ENCODE data around the gene MICALL2.

The MICALL2 gene

DNA sequence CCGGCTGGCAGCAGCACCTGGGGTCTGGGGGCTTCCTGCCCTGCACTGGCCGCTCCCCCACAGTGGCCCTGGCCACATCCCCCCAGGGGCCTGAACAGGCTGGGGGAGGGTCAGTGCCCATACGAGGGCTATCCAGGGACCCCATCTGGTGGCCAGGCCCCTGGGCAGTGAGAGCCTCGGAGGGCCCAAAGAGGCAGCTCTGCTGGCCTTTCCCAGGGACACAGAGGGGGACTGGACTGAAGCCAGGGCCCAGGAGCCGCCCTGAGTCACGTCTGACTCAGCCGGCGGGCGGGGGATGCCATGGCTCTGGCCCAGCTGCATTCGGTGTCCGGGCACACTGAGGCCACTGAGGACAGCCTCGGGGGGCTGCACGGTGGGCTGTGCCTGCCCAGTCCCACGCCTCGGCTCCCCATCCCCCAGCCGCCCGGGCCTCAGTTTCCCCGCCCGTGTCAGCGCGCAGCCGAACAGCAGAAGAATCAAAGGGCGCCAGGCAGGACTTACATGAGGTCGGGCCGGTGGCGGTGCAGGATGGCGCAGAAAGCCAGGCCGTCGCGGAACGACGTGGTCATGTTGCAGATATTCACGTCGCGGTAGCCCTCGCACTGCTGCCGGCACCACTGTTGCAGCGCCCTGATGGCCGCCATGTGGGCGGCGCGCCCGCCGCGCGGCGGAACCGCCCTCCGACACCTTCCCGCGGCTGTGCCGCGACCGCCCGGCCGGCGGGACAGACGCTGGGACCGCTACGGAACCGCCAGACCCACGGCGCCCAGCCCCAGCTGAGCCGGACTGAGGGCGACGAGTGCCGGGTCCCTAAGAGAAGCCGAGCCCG lies at the start of gene MICALL2:
Gene MICALL2, minus strand, starts transcription at position 788 of the 829 bp plus-strand sequence. Its CDS starts 144 bp downstream, at position 644.
- DNase-seq = peak; percentile 45

DNA sequence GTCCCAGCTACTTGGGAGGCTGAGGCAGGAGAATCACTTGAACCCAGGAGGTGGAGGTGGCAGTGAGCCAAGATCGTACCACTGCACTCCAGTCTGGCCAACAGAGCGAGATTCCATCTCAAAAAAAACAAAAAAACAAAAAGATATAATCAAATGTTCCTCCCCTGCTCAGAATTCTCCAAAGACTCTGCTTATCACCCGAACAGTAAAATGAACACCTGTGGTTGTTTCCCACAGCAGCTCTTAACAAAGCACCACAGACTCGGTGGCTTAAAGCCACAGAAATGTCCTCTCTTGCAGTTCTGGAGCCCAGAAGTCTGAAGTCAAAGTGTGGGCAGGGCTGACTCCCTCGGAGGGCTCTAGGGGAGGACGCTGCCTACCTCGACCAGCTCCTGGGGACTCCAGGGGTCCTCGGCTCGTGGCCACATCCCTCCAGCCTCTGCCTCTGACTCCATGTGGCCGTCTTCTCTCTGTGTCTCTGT lies 49.0 kb upstream of the MICALL2 start:
- no peak for DNase-seq

DNA sequence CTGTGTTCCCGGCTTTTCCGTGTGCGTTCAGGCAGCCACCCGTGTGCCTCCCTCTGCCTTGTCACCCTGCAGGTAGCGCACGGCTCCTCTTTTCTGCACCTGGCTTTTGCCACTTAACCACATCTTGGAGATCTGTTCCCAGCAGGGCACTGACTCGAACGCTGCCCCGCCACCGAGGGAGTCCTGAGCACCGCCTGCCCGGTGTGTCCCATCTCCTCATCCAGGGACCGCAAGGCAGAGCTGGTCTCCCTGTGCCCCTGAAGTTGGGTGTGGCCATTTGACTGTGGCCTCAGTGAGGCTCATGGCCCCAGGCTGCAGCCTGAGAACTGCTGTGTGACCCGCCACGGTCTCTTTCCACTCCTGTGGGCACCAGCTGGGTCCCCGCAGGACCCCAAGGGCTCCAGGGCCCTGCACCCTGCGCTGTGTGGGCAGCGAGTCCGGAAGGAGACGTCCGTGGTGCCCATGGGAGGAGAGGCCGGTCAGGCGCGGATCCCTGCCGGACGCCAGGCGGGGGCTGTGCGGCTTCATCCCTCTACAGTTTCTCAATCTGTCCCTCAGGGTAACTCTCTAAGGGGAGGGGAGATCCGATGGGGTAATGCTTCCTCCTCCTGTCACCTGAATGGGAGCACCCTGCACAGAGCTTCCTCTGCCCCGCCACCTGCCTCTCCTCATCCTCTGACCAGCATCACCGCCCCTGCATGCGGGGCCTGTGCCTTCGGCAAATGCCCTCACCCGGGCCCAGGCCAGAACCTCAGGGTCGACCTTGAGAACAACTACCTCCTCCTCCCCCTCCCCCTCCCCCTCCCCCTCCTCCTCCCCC lies 46.7 kb upstream of the MICALL2 start:
- no peak for DNase-seq

DNA sequence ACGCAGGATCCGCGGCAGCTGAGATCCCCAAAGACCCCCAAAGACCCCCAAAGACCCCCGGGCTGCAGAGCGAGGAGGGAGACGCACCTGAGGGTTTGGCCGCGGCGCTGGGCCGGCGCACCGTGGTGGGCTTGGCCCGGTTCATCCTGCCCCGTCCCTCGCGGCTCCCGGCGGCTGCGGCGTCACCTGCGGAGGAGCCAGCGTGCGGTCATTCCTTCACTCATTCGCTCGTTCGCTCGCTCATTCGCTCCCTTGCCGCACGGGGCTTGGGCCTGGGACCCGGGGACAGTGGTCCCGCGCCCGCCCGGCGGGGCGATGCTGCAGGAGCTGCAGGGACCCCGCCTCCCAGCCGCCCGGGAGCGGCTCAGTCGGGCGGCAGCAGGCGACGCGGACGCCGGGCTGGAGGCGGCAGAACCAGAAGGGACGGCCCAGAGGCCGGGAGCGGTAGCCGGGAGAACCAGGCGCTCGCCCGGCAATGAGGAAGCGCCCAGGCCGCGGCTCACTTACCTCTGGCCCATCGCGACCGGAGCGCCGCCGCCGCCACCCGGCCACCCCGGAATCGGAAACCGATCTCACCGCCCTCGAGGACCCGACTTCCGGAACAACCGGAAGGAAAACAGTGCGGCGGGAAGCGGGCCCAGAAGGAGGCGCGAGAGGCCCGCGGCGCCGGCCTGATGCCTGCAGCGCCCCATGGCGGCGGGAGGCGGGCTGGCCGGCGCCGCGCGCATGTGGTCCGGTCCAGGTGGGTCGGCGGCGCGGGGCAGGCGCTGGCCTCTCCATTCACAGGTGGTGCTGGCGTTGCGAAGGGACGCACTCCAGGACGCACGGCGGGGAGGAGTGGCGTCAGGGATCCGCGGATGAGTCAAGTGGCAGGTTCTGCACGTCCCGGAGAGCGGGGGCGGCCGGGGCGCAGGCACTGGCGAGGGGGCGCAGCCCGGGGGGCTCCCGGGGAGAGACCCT lies 44.8 kb upstream of the MICALL2 start, which contains the start of gene INTS1:
Gene INTS1, minus strand, starts transcription at position 574 of the 960 bp plus-strand sequence. Its CDS starts 429 bp downstream, at position 145.
- DNase-seq = peak; percentile 92

DNA sequence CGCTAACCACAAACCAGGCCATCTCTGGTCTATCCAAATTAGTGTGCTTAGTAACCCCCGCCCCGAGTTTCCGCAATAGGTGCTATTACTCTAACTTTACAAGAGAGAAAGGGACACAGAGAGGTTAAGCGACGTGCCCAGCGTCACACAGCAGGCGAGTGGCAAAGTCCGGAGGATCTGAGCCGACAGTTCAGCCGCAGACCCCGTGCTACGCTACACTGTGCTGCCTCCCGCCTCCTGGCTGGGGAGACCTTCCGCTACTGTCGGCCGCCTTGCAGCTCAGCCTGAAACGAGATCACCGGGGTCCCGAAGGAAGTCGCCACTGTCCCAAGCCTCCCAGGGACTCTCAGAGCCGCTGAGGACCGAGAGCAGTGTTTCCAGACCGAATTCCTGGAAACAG lies 44.1 kb upstream of the MICALL2 start:
- DNase-seq = no peak

DNA sequence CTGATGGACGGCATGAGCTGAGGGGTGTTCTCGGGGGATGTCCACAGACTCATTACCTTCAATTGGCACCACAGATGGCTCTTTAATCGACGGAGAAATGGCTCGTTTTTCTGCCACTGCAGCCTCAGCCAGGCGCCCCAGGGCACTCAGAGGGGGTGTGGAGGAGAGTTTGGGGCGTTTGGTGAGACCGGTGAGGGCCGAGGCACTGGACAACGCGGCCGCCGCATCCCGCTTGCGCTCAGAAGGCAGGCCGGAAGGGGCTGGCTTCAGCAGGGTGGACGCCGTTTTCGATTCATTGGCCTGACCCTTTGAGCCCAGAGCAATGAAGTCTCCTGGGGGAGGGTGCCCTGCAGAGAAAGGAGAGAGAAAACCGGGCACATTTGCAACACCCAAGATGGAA lies 43.6 kb upstream of the MICALL2 start:
- DNase-seq = no peak

DNA sequence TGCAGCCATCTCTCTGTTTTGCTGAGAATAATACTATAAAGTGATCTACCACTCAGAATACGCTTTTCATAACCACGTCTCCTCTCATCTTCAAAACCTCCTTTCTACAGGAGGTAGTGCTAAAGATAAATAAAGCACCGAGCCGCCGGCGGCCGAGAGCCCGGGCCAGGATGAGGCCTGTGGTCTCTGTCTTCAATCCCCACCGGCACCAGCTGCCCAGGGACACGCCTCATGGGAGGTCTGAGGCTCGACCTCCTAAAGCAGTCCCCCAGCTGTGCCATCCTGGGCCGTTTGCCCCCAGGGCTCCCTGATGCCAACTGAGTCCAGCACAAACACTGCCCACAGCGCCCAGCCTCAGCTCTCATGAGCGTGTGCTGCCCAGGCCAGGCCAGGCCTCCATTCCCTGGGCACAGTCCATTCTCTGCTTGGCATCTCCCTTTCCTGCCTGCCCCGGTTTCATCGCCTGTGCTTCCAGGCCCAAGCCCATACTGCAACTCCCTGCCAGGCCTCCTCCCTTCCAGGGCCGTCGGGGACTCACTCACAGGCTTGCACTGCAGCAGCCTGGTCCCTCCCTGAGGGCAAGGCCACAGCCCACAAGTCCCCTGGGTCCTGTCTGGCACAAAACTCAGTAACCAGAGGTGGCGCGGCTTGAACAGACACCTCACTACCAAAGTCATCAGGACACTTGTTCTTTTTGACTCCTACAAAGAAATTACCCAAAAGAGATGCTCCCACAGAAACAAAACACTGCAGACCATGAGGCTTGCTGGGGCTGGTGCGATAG lies 42.4 kb upstream of the MICALL2 start:
- no peak for DNase-seq

DNA sequence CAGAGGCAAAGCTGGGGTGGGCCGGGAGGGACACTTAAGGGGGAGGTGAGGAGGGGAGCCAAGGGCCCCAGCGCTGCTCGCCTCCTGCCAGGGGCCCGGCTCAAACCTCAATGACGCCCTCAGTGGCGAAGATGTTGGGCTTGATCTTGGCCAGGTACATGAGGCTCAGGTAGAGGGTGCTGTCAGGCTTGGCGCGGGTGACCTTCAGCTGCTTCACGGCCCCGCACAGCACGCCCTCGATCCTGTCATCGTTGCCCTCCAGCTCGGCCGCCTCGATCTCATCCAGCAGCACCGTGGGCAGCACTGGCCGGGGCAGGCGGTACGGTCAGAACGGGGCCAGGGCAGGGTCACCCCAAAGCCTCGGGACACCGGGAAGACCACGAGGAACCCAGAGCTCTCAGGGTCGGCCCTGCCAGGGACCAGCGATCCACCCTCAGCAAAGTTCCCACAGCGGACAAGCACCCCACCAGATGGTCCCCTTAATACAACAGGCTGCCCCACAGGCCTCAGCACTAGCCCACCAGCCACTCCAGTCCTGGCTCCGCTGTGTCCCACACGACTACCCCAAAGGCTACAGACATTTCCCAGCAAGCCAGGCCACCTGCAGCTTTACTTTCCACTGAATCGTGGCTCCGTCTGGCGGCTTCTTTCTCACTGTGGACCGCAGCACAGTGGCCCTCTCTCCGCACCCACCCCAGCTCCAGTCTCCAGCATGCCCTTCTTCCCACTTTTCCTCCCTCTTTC lies 41.0 kb upstream of the MICALL2 start:
- no peak for DNase-seq

DNA sequence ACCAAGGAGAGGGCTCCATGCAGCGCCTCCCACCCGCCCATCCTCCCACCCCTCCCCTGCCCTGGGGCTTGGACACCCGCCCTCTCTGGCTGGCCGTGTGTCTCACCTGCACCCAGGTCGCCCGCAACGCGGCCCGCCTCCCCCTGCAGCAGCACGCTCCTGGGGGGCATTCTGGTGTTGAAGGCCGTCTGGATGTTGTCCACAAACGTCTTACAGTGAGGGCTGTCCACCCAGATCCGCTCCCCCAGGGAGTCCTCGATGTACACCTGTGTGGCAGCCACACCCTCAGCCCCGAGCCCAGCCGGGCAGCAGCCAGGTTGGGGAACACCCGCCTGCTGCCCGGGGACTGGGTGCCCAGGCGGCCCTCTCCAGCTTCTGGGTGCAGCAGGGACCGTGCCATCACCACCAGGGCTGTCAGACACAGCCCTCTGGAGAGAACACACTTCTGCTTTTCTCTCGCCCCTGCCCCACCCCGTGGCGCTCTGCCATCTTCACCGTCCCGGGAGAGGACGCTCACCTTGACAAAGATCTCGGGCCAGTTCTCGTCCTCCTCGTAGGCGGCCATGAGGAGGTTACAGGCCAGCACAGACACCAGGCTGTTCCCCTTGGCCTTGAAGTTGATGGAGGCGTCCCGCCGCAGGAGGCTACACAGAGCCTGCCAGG lies 40.2 kb upstream of the MICALL2 start:
- no peak for DNase-seq

DNA sequence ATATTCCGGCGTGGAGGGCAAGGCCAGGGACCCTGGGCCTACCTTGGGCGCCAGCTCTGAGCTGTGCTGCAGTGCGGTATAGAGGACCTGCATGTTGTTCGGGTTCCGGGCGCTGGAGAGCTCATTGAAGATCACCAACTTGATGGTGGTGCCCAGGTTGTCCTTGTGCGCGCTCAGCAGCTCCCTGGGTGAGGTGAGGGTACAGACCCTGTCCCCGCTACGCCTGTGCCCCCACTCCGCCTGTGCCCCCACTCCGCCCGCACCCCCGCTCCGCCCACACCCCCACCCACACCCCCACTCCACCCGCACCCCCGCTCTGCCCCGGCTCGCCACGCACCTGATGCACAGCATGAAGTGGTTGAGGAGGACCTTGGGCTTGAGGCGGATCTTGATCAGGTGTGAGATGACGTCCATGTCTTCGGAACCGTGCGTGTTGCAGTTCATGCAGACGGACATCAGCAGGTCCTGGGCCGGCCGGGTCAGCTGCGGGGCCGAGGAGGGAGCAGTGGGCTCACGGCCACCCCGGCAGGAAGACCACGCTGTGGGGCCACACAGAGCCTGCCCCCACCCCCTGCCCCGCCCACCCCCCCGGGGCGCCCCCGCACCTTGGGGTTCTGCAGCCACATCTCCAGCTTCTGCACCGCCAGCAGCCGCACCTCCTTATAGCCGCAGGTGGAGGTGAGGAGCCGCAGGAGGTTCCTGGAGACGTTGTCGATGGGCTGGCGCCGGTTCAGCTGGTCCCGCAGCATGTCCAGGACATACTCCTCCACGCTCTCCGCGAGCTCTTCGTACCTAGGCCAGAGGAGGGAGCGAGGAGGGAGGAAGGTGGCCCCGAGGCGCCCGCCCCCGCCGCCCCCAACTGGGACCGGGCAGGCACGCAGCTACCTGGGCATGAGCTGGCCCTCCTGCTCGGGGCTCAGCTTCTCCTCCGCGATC lies 39.4 kb upstream of the MICALL2 start:
- DNase-seq = no peak

DNA sequence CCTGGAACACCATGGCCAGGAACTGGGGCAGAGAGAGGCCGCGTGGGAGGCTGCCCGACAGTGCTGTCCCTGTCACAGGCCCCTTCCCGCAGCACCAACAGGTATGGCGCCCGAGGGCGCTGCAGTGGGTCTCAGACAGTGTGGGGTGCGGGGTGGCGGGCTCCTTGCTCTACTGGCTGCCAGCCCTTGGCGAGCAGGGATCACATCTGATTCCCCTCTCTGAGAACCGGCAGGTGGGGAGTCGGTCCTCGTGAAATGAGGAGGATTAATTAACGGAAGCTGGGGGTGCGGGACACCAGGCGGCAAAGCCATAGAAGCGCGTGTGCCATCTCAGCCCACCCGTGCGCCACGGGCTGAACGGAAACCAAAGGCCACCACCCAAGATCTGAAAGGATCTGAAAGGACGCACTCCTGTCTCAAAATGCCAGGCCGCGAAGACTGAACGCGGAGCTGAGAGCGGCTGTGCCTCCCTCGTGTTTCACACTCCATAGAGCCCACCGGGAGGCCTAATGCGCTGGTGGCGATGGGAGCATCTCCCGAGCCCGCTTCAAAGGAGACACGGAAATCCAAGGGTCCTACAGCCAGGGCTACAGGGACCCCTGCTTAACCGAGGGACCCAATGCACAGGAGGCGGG lies 38.1 kb upstream of the MICALL2 start:
- DNase-seq = no peak

DNA sequence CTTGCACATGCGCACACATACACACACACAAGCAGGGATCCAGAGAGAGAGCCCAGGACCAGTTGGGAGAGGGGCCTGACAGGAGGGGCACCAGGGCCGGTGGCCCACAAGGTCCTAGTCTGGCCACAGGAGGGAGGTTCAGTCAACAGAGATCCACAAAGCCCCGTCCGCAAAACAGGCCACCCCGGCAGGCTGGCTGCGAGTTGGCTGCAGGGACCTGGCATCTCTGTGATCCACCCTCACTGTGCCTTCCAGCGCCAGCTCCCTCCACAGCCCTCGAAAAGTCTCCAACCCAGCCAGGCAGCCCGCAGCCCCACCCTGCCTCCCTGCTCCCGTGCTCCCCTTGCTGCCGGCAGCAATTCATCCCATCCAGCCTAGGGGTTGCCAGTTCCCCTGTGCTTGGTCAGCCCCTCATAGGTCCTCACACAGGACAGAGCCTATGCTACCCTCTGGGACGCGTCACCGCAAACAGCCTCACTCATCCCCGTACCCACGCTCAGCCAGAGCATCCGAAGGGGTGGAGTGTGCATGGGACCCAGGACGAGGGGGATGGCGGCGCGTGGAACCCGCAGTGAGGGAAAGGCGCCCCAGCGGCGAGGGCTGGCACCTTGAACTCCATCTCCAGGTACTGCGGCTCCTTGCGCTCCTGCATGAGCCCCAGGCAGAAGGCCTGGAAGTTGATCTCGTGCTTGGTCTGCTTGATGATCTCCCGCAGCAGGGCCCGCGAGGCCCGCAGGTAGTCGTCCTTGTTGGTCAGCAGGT lies 37.4 kb upstream of the MICALL2 start:
- DNase-seq = no peak

DNA sequence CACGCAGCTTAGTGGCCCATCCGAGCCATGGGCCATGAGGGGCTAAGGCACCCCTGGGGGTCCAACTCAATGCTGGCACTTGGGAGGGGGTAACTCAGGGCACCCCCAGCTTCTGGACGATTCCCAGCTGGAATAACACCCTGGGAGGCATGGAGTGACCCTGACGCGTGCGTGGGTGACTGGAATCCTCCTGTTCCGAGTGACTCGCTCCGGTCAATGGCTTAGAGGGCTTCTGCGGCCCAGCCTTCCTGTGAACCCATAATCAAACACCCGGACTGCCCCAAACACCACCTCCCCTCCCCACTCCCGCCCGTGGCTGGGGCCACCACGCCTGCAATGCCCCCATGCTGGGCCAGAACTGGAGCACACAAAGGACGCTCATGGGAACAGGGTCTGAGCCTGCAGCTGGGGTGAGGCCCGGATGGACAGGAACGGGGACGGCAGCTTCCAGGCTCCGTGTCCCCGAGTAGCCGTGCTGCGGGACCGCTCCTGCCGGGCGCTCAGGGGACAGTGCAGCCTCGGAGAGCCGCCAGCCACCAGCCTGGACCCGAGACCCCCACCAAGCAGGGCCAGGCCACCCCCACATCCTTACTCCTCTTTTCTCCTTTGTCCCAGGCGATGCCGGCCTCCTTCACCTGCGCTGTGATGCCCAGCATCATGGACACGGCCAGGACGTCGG lies 36.4 kb upstream of the MICALL2 start:
- no peak for DNase-seq

DNA sequence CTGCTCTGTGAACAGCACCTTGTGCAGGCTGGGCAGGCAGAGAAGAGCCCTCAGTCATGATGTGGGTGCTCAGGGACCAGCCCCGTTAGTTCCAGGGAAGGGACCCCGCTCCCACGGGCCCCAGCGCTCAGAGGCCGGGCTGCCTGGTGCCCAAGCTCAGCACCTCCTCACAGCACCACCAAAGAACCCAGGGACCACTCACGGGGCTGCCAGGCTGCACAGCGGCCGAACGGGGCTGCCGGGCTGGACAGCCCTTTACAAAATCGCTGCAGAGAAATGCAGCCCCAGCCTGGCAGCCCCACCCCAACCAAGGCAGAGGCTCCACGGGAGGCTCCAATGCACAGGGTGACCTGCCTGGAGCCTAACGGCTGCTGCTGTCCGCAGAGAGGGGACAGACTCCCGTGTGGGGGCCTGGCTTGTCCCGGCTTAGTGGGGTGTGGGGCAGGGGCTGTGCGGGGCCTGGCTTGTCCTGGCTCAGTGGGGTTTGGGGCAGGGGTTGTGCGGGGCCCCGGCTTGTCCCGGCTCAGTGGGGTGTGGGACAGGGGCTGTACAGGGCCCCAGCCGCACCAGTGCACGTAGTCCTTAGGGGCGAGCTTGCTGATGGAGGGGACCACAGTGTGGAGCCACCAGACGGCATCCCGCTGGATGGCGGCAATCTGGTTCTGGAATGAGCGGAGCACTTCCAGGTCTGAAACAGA lies 35.7 kb upstream of the MICALL2 start:
- DNase-seq = no peak

DNA sequence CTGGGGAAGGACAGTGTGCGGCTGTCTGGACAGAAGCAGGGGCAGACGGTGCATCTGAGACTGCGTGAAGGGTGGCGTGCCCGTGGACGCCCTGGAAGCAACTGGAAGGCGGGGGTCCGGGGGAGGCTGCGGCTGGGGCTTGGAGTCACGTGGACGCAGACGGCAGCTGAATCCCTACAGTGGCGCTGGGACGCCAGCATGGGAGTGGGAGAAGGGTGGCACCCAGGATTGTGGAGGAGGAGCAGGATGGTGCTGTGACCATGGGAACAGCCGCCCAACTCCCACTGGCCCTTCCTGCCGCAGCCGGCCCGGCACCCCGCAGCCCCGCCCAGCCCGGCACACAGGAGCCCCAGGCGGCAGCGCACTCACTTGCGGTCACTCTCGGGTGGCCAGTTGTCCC lies 35.2 kb upstream of the MICALL2 start:
- no peak for DNase-seq

DNA sequence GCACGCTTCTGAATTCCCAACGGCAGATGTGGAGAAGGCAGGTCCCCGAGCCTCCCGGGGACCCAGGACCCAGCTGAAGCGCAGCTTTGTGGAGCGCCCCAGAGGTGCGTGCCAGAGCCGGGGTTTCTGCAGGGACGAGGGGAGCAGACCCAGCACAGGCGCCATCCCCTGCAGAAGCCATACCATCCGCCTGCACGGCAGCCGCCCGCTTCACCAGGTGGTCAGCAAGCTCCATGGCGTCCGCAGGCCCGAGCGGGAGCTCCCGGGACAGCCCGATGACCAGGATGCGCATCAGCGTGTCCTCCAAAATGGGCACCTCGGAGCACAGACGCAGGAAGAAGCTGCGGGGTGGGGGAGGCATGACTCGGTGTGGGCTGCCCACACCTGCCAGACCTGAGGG lies 34.3 kb upstream of the MICALL2 start:
- DNase-seq = no peak

DNA sequence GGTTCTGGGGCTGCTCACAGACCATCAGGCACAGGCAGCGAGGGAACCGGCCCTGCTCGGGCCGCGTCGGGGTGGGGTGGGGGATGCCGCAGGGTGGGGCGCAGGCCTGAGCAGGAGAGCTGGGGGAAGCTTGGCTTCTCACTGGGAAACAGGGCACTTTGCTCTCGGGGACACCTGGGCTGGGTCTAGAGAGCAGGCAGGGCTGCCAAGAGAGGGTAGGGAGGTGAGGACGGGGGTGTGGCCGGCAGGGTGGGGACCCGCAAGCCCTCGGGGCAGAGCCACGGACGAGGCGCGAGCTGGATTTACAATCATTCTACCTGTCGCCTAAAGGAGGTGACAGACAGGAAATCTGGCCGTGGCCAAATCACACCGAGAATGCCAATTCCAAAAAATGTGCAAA lies 33.9 kb upstream of the MICALL2 start:
- DNase-seq = no peak
